GM08714 (cell line): ENCODE results near the gene DRC7.

ENCODE experiments used
- H3K4me3 ChIP-seq: fragments of 200-500 bp; sonication (Bioruptor generic); 2 replicates; pipeline ENCODE4 v1.5.1; 2014; ENCODE audit warnings: mild to moderate bottlenecking, low read length, inconsistent platforms
- ZNF274 ChIP-seq: IDR thresholded peaks from 2 replicates; pipeline ENCODE4 v1.6.1; 2012; ENCODE audit warnings: mild to moderate bottlenecking, low read depth, low read length

DRC7 gene

GRCh38 chr16:57652695-57653471 is 41.7 kb upstream of the DRC7 start:
- H3K4me3 ChIP-seq = no peak overlapping the region
- TF ChIP-seq ZNF274 = no peak

- TF ChIP-seq ZNF274 = no peak
- H3K4me3 ChIP-seq = no peak overlapping the region
Observed at GRCh38 chr16:57653936-57654335, 40.7 kb upstream of the DRC7 start.

- TF ChIP-seq ZNF274 = no peak
- H3K4me3 ChIP-seq = no peak overlapping the region
Observed at GRCh38 chr16:57656342-57656955, 38.2 kb upstream of the DRC7 start.

- no peak for TF ChIP-seq ZNF274
- no peak overlapping the region for H3K4me3 ChIP-seq
Observed at GRCh38 chr16:57657228-57657627, 37.4 kb upstream of the DRC7 start.

- no peak for TF ChIP-seq ZNF274
Observed at GRCh38 chr16:57658130-57658877, 36.3 kb upstream of the DRC7 start.

DNA sequence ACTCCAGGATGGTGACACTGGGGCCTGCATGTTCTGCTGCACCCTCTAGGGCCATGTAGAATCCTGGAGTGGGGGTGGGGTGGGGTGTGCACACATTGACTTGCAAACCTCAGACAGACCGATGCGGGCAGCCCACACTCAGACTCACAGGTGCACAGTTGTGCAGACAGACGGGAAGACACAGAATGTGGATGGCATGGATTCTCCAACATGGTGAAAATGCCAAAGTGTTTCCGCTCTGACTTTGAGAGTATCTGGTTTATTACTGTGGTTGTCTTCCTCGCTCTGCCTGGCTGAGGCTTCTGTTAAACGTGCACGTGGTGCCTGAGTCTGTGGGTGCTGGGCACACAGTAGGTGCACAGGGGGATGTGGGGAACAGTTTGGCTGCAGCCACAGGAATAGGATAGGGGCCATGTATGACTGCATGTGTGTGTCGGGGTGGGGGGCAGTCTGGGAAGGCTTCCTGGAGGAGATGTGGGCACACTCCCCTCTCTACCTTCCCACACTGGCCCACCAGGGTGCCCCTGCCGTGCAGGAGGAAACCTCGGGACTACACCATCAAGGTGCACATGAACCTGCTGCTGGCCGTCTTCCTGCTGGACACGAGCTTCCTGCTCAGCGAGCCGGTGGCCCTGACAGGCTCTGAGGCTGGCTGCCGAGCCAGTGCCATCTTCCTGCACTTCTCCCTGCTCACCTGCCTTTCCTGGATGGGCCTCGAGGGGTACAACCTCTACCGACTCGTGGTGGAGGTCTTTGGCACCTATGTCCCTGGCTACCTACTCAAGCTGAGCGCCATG is 35.5 kb upstream of the DRC7 start:
- TF ChIP-seq ZNF274 = no peak
- no peak overlapping the region for H3K4me3 ChIP-seq

More at GRCh38 chr16:57658130-57658877, 36.3 kb upstream of the DRC7 start:
- H3K4me3 ChIP-seq = no peak overlapping the region

DNA sequence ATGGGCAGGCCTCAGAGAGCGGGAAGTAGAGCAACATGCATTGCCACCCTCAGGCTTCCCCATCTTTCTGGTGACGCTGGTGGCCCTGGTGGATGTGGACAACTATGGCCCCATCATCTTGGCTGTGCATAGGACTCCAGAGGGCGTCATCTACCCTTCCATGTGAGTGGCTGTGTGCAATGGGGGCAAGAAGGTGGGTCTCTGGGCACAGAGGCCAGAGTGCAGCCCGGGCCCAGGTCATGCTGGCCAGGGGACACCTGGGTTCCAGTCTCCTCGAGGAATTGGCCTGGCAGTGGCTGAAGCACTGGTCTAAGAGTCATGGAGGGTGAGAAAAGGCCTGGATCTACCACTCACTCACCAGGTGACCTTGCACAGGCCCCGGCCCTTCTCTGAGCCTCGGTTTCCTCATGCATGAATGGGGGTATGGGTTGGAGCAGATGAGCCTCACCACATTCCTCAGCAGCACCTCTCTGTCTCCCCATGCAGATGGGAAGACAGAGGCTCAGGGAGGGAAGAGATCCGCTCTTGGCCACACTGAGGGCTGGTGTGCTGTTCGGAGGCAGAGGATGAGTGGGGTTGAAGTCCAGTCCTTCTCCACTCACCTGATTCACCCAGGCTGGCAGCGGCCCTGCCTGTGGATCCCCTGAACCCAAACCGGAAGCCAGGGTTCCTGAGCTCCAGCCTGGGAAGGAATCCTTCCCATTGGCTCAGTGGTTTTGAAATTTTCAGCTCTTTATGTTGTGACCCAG is 33.7 kb upstream of the DRC7 start:
- TF ChIP-seq ZNF274 = no peak
- H3K4me3 ChIP-seq = no peak overlapping the region

DNA sequence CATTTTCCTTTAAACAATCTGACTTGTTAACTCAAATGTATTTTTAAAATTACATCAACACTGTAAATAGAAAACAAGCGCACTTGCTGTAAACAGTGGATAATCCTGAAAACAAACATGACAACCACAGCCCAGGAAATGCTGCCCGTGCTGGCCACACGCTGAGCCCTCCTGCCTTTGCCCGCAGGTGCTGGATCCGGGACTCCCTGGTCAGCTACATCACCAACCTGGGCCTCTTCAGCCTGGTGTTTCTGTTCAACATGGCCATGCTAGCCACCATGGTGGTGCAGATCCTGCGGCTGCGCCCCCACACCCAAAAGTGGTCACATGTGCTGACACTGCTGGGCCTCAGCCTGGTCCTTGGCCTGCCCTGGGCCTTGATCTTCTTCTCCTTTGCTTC is 33.1 kb upstream of the DRC7 start:
- TF ChIP-seq ZNF274 = no peak
- H3K4me3 ChIP-seq = no peak overlapping the region

GRCh38 chr16:57661936-57662906 is 32.4 kb upstream of the DRC7 start:
- no peak overlapping the region for H3K4me3 ChIP-seq
- TF ChIP-seq ZNF274 = no peak

DNA sequence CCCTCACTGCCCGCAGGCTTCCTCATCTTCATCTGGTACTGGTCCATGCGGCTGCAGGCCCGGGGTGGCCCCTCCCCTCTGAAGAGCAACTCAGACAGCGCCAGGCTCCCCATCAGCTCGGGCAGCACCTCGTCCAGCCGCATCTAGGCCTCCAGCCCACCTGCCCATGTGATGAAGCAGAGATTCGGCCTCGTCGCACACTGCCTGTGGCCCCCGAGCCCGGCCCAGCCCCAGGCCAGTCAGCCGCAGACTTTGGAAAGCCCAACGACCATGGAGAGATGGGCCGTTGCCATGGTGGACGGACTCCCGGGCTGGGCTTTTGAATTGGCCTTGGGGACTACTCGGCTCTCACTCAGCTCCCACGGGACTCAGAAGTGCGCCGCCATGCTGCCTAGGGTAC is 31.2 kb upstream of the DRC7 start:
- H3K4me3 ChIP-seq = no peak overlapping the region
- TF ChIP-seq ZNF274 = no peak

DNA sequence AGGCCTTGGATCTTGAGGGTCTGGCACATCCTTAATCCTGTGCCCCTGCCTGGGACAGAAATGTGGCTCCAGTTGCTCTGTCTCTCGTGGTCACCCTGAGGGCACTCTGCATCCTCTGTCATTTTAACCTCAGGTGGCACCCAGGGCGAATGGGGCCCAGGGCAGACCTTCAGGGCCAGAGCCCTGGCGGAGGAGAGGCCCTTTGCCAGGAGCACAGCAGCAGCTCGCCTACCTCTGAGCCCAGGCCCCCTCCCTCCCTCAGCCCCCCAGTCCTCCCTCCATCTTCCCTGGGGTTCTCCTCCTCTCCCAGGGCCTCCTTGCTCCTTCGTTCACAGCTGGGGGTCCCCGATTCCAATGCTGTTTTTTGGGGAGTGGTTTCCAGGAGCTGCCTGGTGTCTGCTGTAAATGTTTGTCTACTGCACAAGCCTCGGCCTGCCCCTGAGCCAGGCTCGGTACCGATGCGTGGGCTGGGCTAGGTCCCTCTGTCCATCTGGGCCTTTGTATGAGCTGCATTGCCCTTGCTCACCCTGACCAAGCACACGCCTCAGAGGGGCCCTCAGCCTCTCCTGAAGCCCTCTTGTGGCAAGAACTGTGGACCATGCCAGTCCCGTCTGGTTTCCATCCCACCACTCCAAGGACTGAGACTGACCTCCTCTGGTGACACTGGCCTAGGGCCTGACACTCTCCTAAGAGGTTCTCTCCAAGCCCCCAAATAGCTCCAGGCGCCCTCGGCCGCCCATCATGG is 30.5 kb upstream of the DRC7 start:
- no peak for TF ChIP-seq ZNF274
- H3K4me3 ChIP-seq = no peak overlapping the region

- no peak for TF ChIP-seq ZNF274
- no peak overlapping the region for H3K4me3 ChIP-seq
Observed at GRCh38 chr16:57664662-57665025, 30.0 kb upstream of the DRC7 start.

DNA sequence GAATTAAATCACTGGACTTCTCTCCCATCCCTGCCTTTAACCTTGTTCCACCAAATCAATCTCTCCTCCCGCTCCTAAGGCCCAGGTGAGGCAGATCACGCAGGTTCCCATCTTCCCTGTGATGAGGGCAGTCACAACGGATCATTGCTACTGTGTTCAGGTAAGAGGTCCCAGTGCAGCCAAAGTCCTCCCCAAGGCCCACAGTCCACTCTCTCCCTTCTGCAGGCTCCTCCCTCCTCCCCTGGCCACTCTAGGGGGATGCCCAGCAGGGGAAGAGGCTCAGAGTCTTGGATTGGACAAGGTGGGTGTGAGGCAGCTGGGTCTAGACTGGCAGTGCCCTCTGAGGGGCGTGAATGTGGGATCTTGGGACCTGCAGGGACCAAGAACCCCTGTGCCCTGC is 29.1 kb upstream of the DRC7 start:
- no peak for TF ChIP-seq ZNF274
- H3K4me3 ChIP-seq = no peak overlapping the region
